ENCODE measurements around the gene SGTA.

Gene SGTA

GRCh38 chr19:2810141-2811091 is 27.3 kb upstream of the SGTA start:
- CTCF ChIA-PET, result interaction anchor here (3.1 kb wide), 1 partner anchor 9 kb away, joined by 14 read pairs; the partner anchor contains the start of gene ZNF554
- no peak for DNase-seq (ENCODE audit: low read depth, low spot score)
- TF ChIP-seq CTCF (IDR thresholded peaks at IDR 0.05; ENCODE audit: insufficient read depth, low read length, missing control alignments), result no peak
- no peak overlapping the region for H3K4me3 ChIP-seq (ENCODE audit: low read depth, low read length)
- POLR2A ChIA-PET, result no interaction called here

GRCh38 chr19:2809387-2810140 is 26.5 kb upstream of the SGTA start:
- H3K4me3 ChIP-seq (ENCODE audit: low read depth, low read length), result no peak overlapping the region
- POLR2A ChIA-PET, result no interaction called here
- TF ChIP-seq CTCF (IDR thresholded peaks at IDR 0.05; ENCODE audit: insufficient read depth, low read length, missing control alignments), result no peak
- no peak for DNase-seq (ENCODE audit: low read depth, low spot score)
- CTCF ChIA-PET, result interaction anchor here (3.1 kb wide), 1 partner anchor 10 kb away, joined by 14 read pairs; the partner anchor contains the start of gene ZNF554

GRCh38 chr19:2808129-2808941 is 25.3 kb upstream of the SGTA start:
- DNase-seq (ENCODE audit: low read depth, low spot score), result no peak
- H3K4me3 ChIP-seq (ENCODE audit: low read depth, low read length), result no peak overlapping the region
- no peak for TF ChIP-seq CTCF (IDR thresholded peaks at IDR 0.05; ENCODE audit: insufficient read depth, low read length, missing control alignments)
- CTCF ChIA-PET, result interaction anchor here (0.7 to 3.1 kb wide), 2 partner anchors 11 kb away, joined by 3 to 14 read pairs; partner anchors contain the start of gene ZNF554
- POLR2A ChIA-PET, result no interaction called here

- TF ChIP-seq CTCF (IDR thresholded peaks at IDR 0.05; ENCODE audit: insufficient read depth, low read length, missing control alignments), result no peak
- H3K4me3 ChIP-seq (ENCODE audit: low read depth, low read length), result no peak overlapping the region
- no peak for DNase-seq (ENCODE audit: low read depth, low spot score)
- POLR2A ChIA-PET, result no interaction called here
- CTCF ChIA-PET, result interaction anchor here (0.7 kb wide), 1 partner anchor 12 kb away, joined by 3 read pairs; the partner anchor contains the start of gene ZNF554
Observed at GRCh38 chr19:2807379-2808128, 24.5 kb upstream of the SGTA start.

GRCh38 chr19:2806736-2807378 is 23.8 kb upstream of the SGTA start:
- CTCF ChIA-PET, result no interaction called here
- DNase-seq (ENCODE audit: low read depth, low spot score), result no peak
- TF ChIP-seq CTCF (IDR thresholded peaks at IDR 0.05; ENCODE audit: insufficient read depth, low read length, missing control alignments), result no peak
- POLR2A ChIA-PET, result no interaction called here
- no peak overlapping the region for H3K4me3 ChIP-seq (ENCODE audit: low read depth, low read length)
